ENCODE measurements around the gene FCN2.

DNA sequence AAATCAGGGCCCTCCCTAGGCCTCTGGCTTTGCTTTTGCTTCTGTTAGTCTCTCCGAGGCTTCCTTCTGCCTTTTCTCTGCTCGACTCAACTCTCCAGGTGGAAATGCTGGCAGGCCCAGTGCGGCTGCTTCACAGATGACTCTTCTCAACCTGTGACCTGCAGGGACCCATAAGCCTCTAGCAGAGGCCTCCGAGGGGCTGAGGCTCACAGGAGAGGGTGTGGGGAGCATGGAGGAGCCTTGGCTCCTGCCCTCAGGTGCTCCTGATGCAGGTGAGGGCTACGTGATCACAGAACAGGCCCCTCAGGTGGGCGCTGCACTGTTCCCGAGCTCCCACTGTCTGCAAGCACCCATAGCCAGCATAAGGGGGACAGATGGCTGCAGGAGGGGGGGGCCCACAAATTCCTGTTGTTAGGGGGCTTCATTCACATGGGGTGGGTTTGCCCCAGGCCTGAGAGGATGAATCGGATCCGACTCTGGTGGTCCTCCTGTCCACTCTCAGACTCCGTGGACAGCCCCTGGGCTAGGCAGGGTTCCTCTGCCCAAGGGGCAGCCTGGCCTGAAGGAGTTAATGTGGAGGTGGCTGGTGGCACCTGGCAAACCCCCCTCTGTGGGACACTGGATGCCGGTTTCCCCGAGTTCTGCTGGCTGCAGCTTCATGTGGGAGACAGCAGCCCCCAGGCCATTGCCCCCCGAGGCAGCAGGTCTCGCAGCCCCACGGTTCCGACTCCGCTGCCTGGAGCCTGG lies 10.9 kb upstream of the FCN2 start:
- TF ChIP-seq, protein P1, sequence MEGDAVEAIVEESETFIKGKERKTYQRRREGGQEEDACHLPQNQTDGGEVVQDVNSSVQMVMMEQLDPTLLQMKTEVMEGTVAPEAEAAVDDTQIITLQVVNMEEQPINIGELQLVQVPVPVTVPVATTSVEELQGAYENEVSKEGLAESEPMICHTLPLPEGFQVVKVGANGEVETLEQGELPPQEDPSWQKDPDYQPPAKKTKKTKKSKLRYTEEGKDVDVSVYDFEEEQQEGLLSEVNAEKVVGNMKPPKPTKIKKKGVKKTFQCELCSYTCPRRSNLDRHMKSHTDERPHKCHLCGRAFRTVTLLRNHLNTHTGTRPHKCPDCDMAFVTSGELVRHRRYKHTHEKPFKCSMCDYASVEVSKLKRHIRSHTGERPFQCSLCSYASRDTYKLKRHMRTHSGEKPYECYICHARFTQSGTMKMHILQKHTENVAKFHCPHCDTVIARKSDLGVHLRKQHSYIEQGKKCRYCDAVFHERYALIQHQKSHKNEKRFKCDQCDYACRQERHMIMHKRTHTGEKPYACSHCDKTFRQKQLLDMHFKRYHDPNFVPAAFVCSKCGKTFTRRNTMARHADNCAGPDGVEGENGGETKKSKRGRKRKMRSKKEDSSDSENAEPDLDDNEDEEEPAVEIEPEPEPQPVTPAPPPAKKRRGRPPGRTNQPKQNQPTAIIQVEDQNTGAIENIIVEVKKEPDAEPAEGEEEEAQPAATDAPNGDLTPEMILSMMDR (conservative IDR thresholded peaks at IDR 0.05; ENCODE audit: low read length): no peak
- TF ChIP-seq EZH2phosphoT487 (IDR thresholded peaks at IDR 0.05; ENCODE audit: borderline replicate concordance, low read depth, low read length): no peak

Data from OCI-LY7 (cell line).